ENCODE measurements around the gene CAMK1D. TPM values are rescaled to one million over a fixed set of nuclear protein-coding genes. Genes with fewer than 3 reads are reported as not detected.

Gene CAMK1D
- total and polyA plus RNA-seq, 2 of the 4 experiments (the other 2 are of a cell fraction), result 5.0 to 5.3 TPM

GRCh38 chr10:12533723-12534122, 184.4 kb downstream of the CAMK1D start:
- POLR2A ChIA-PET (ENCODE audit: unreplicated experiment), result no interaction called here
- CTCF ChIA-PET, result interaction anchor here (0.6 kb wide), 1 partner anchor 173 kb away, joined by 5 read pairs; no protein-coding TSS in a partner anchor
- TF ChIP-seq RAD21 (IDR thresholded peaks at IDR 0.05; ENCODE audit: low read length) (no peak), CEBPB (IDR thresholded peaks at IDR 0.05; ENCODE audit: low read depth, low read length) (no peak), SMC3 (IDR thresholded peaks at IDR 0.05; ENCODE audit: low read depth, low read length) (no peak), RFX5 (IDR thresholded peaks at IDR 0.05; ENCODE audit: low read depth, low read length) (no peak), MAZ (IDR thresholded peaks at IDR 0.05; ENCODE audit: borderline replicate concordance, low read depth, low read length) (no peak), FOS (IDR thresholded peaks at IDR 0.05; ENCODE audit: low read depth, low read length) (no peak), MXI1 (IDR thresholded peaks at IDR 0.05; ENCODE audit: borderline replicate concordance, low read depth, low read length) (no peak), CTCF (conservative IDR thresholded peaks at IDR 0.05; ENCODE audit: low read depth, low read length) (no peak), USF2 (IDR thresholded peaks at IDR 0.05; ENCODE audit: low read depth, low read length) (no peak), POLR2A (IDR thresholded peaks at IDR 0.05; ENCODE audit: low read depth, low read length) (no peak), MAFK (IDR thresholded peaks at IDR 0.05; ENCODE audit: low read depth, low read length) (no peak), CHD1 (IDR thresholded peaks at IDR 0.05; ENCODE audit: low read depth, low read length) (no peak), ELK1 (IDR thresholded peaks at IDR 0.05; ENCODE audit: borderline replicate concordance, low read depth, low read length) (no peak), RCOR1 (IDR thresholded peaks at IDR 0.05; ENCODE audit: insufficient replicate concordance, low read length) (no peak), NFE2L2 (IDR thresholded peaks at IDR 0.05; ENCODE audit: low read depth, low read length) (no peak), BHLHE40 (IDR thresholded peaks at IDR 0.05; ENCODE audit: low read depth, low read length) (no peak)
- dilution Hi-C loops (cut with HindIII; ENCODE audit: low sequenced_read_pairs, unreplicated experiment), result no loop called here
- H2BK20ac ChIP-seq (ENCODE audit: low read depth, low read length), result no peak overlapping the region
- no peaks in the 10 kb centered on the region for H4K20me1 ChIP-seq (ENCODE audit: insufficient read depth, low read length)
- H3K56ac ChIP-seq (ENCODE audit: extremely low read depth, insufficient read depth, low read length), result no peak overlapping the region
- H4K5ac ChIP-seq (ENCODE audit: low read depth, low read length), result no peak overlapping the region
- ATAC-seq (ENCODE audit: low read depth) (no peak), DNase-seq (no peak)
- H3K36me3 ChIP-seq (ENCODE audit: control insufficient read depth, insufficient read depth, low read length), result no peaks in the 10 kb centered on the region
- peaks cover 3% of the 10 kb centered on the region; the same call in 1 of the 2 replicates for H3K4me1 ChIP-seq (ENCODE audit: control insufficient read depth, insufficient read depth, low read length)
- no peak overlapping the region for H3K4me2 ChIP-seq (ENCODE audit: low read depth, low read length)
- no peak overlapping the region for H3K9ac ChIP-seq (ENCODE audit: low read depth, low read length)
- BruUV-seq (replicated peaks), result no TSS peak
- H3K14ac ChIP-seq (replicated peaks; ENCODE audit: low read depth, low read length), result no peak overlapping the region
- no CpG with 5 or more reads among the region's 3 CpGs for WGBS, 2 experiments (ENCODE audit: extremely low coverage in 2 of 2, insufficient read length in 1 of 2)
- no peak overlapping the region for H2BK15ac ChIP-seq (ENCODE audit: low read depth, low read length)
- no peak overlapping the region for H3K4ac ChIP-seq (ENCODE audit: low read depth, low read length)
- no peak overlapping the region for H3K18ac ChIP-seq (ENCODE audit: low read depth, low read length)
- no peak overlapping the region for H2AK9ac ChIP-seq (replicated peaks; ENCODE audit: low read depth, low read length, poor library complexity)
- no peak overlapping the region for H2BK5ac ChIP-seq (ENCODE audit: low read depth, low read length, poor library complexity, severe bottlenecking)
- H3K27me3 ChIP-seq (ENCODE audit: control insufficient read depth, insufficient read depth, low read length), result no peaks in the 10 kb centered on the region
- peaks cover 2% of the 10 kb centered on the region for H3K9me3 ChIP-seq (ENCODE audit: control insufficient read depth, insufficient read depth, low read length)
- no peak overlapping the region for H2AK5ac ChIP-seq (ENCODE audit: low read depth, low read length)
- H3K27ac ChIP-seq (ENCODE audit: insufficient read depth, low read length), result no peak overlapping the region
- no peak overlapping the region for H3K4me3 ChIP-seq (ENCODE audit: insufficient read depth, low read depth, low read length)
- intact Hi-C loops (cut with micrococcal nuclease), result loop anchor here (2.0 kb wide), 1 partner anchor 19 kb away; no protein-coding TSS in a partner anchor
- H3K9me1 ChIP-seq (ENCODE audit: insufficient read depth, low read length), result no peaks in the 10 kb centered on the region
- H4K8ac ChIP-seq (ENCODE audit: low read depth in 2 of 2, low read length in 2 of 2), result no peak overlapping the region
- H2BK120ac ChIP-seq (ENCODE audit: low read depth, low read length), result no peak overlapping the region
- H3K79me1 ChIP-seq (ENCODE audit: low read depth in 1 of 2, low read length in 2 of 2), result no peaks in the 10 kb centered on the region
- in situ Hi-C loops (cut with MboI; ENCODE audit: low sequenced_read_pairs), result no loop called here
- no peak overlapping the region for H4K91ac ChIP-seq (ENCODE audit: insufficient read depth, low read depth, low read length)
- no peak overlapping the region for H3K23ac ChIP-seq (ENCODE audit: low read depth, low read length)
- H2AFZ ChIP-seq (replicated peaks; ENCODE audit: low read length, poor library complexity), result no peak overlapping the region

Data from IMR-90 (cell line).